ENCODE results near the gene NDUFAB1.

Gene NDUFAB1

GRCh38 chr16:23544436-23544835 is 51.7 kb downstream of the NDUFAB1 start:
- no peak for TF ChIP-seq CTCF (IDR thresholded peaks at IDR 0.05)
- TF ChIP-seq ZFX (IDR thresholded peaks at IDR 0.05; ENCODE audit: borderline replicate concordance), result no peak
- no peak overlapping the region for H3K27ac ChIP-seq

- H3K27ac ChIP-seq, result peak overlapping the region; percentile 38; the same call in 1 of the 2 replicates
Measured at GRCh38 chr16:23540817-23541178, 55.3 kb downstream of the NDUFAB1 start.

- peak overlapping the region; percentile 38; the same call in 1 of the 2 replicates for H3K27ac ChIP-seq
Measured at GRCh38 chr16:23539984-23540816, 55.9 kb downstream of the NDUFAB1 start.

GRCh38 chr16:23538919-23539278 is 57.2 kb downstream of the NDUFAB1 start:
- TF ChIP-seq CTCF (IDR thresholded peaks at IDR 0.05) (no peak), ZFX (IDR thresholded peaks at IDR 0.05; ENCODE audit: borderline replicate concordance) (no peak)
- H3K27ac ChIP-seq, result no peak overlapping the region; the same call in 1 of the 2 replicates

More at GRCh38 chr16:23539984-23540816, 55.9 kb downstream of the NDUFAB1 start:
- TF ChIP-seq CTCF (IDR thresholded peaks at IDR 0.05), result no peak
- no peak for TF ChIP-seq ZFX (IDR thresholded peaks at IDR 0.05; ENCODE audit: borderline replicate concordance)

GRCh38 chr16:23537390-23537789 is 58.7 kb downstream of the NDUFAB1 start:
- TF ChIP-seq ZFX (IDR thresholded peaks at IDR 0.05; ENCODE audit: borderline replicate concordance) (no peak), CTCF (IDR thresholded peaks at IDR 0.05) (no peak)
- no peak overlapping the region for H3K27ac ChIP-seq

GRCh38 chr16:23535901-23536300 is 60.2 kb downstream of the NDUFAB1 start:
- no peak overlapping the region for H3K27ac ChIP-seq
- no peak for TF ChIP-seq ZFX (IDR thresholded peaks at IDR 0.05; ENCODE audit: borderline replicate concordance)
- TF ChIP-seq CTCF (IDR thresholded peaks at IDR 0.05), result no peak

GRCh38 chr16:23534868-23535860 is 61.0 kb downstream of the NDUFAB1 start:
- H3K27ac ChIP-seq, result no peak overlapping the region
- no peak for TF ChIP-seq ZFX (IDR thresholded peaks at IDR 0.05; ENCODE audit: borderline replicate concordance)
- no peak for TF ChIP-seq CTCF (IDR thresholded peaks at IDR 0.05)

All from 22Rv1 (cell line).